ENCODE measurements around the gene MBOAT1. TPM values are rescaled to one million over a fixed set of nuclear protein-coding genes. Genes with fewer than 3 reads are reported as not detected.

MBOAT1 gene
- total RNA-seq, 2 donors from 2014 or later, result 4.6 to 10.1 TPM

- H3K36me3 ChIP-seq (replicated peaks in 1 of 2; ENCODE audit: insufficient read depth in 1 of 2, low read depth in 2 of 2), result no peaks in the 10 kb centered on the region
- H3K27ac ChIP-seq, result no peak overlapping the region
- no peaks in the 10 kb centered on the region for H3K9me3 ChIP-seq
- DNase-seq (no peak), ATAC-seq (no peak)
- H3K27me3 ChIP-seq, result no peaks in the 10 kb centered on the region
- no peak for TF ChIP-seq POLR2A (IDR thresholded peaks at IDR 0.05)
- TF ChIP-seq, protein P1, sequence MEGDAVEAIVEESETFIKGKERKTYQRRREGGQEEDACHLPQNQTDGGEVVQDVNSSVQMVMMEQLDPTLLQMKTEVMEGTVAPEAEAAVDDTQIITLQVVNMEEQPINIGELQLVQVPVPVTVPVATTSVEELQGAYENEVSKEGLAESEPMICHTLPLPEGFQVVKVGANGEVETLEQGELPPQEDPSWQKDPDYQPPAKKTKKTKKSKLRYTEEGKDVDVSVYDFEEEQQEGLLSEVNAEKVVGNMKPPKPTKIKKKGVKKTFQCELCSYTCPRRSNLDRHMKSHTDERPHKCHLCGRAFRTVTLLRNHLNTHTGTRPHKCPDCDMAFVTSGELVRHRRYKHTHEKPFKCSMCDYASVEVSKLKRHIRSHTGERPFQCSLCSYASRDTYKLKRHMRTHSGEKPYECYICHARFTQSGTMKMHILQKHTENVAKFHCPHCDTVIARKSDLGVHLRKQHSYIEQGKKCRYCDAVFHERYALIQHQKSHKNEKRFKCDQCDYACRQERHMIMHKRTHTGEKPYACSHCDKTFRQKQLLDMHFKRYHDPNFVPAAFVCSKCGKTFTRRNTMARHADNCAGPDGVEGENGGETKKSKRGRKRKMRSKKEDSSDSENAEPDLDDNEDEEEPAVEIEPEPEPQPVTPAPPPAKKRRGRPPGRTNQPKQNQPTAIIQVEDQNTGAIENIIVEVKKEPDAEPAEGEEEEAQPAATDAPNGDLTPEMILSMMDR (IDR thresholded peaks at IDR 0.05), result no peak
- intact Hi-C loops (cut with DNase I), result no loop called here
- WGBS, 2 donors, result 92 to 95% methylated on average over 4 of the region's 4 CpGs
- H3K4me3 ChIP-seq, result no peak overlapping the region
- H3K4me1 ChIP-seq, result no peaks in the 10 kb centered on the region
Measured at GRCh38 chr6:20170455-20171148, 41.7 kb downstream of the MBOAT1 start.

DNA sequence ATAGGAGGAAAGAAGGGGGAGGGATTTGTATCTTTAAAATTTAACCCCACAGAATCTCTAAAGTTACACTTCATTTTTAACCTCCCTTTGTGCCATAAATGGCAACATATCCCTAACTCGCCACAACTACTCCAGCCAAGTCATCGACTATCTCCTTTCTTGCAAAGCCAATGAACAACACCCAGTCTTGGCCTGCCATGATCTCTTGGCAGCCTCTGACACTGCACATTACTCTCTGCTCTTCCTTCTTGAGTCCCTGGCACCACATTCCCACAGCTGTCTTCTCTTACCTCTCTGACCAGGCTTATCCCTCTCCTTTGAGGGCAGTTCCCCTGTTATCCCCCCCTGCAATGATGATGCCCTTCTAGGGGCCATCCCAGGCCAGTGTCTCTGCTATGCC, 42.5 kb downstream of the MBOAT1 start:
- H3K9me3 ChIP-seq, result no peaks in the 10 kb centered on the region
- H3K27me3 ChIP-seq, result no peaks in the 10 kb centered on the region
- no peak overlapping the region for H3K4me3 ChIP-seq
- TF ChIP-seq, protein P1 (IDR thresholded peaks at IDR 0.05), result no peak
- no peak for TF ChIP-seq POLR2A (IDR thresholded peaks at IDR 0.05)
- H3K36me3 ChIP-seq (replicated peaks in 1 of 2; ENCODE audit: insufficient read depth in 1 of 2, low read depth in 2 of 2), result no peaks in the 10 kb centered on the region
- H3K27ac ChIP-seq, result no peak overlapping the region
- intact Hi-C loops (cut with DNase I), result no loop called here
- DNase-seq (no peak), ATAC-seq (no peak)
- 84 to 85% methylated on average over 2 of the region's 2 CpGs for WGBS, 2 donors
- H3K4me1 ChIP-seq, result no peaks in the 10 kb centered on the region

DNA sequence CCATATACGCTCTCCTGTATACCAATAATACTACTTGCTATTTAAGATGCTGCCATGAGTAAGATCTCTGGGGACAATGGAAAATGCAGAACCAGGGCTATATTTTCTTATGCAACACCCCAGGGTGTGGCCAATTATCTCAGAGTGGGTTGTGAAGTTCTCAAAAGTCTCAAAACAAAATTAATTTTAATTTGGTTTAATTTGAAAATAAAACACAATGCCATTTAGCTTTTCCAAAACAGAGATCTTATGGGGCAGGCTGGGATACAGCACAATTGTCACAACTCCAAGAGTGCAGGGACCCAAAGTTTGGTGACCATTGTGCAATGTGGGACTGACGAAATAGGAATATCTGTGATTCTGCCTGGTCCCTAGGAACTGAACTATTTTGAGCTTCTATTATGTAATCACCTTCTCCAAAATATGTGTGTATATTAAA, 43.1 kb downstream of the MBOAT1 start:
- no peaks in the 10 kb centered on the region for H3K36me3 ChIP-seq (replicated peaks in 1 of 2; ENCODE audit: insufficient read depth in 1 of 2, low read depth in 2 of 2)
- intact Hi-C loops (cut with DNase I), result no loop called here
- ATAC-seq, result no peak
- 80 to 88% methylated on average over 2 of the region's 2 CpGs for WGBS, 2 donors
- peak overlapping the region in 1 of 4 donors; percentile 13 for H3K27ac ChIP-seq
- no peaks in the 10 kb centered on the region for H3K9me3 ChIP-seq
- no peak overlapping the region for H3K4me3 ChIP-seq
- TF ChIP-seq, protein P1 (IDR thresholded peaks at IDR 0.05), result no peak
- TF ChIP-seq POLR2A (IDR thresholded peaks at IDR 0.05), result no peak
- no peaks in the 10 kb centered on the region for H3K4me1 ChIP-seq
- H3K27me3 ChIP-seq, result no peaks in the 10 kb centered on the region
- peak in 1 of 4 donors; percentile 16 for DNase-seq

- no peaks in the 10 kb centered on the region for H3K36me3 ChIP-seq (replicated peaks in 1 of 2; ENCODE audit: insufficient read depth in 1 of 2, low read depth in 2 of 2)
- ATAC-seq (no peak), DNase-seq (no peak)
- no peaks in the 10 kb centered on the region for H3K27me3 ChIP-seq
- no peak overlapping the region for H3K27ac ChIP-seq
- no peaks in the 10 kb centered on the region for H3K4me1 ChIP-seq
- no peak for TF ChIP-seq POLR2A (IDR thresholded peaks at IDR 0.05)
- TF ChIP-seq, protein P1 (IDR thresholded peaks at IDR 0.05), result no peak
- no peak overlapping the region for H3K4me3 ChIP-seq
- 55 to 58% methylated on average over 2 of the region's 2 CpGs for WGBS, 2 donors
- intact Hi-C loops (cut with DNase I), result no loop called here
- H3K9me3 ChIP-seq, result no peaks in the 10 kb centered on the region
Measured at GRCh38 chr6:20168690-20169089, 43.6 kb downstream of the MBOAT1 start.

DNA sequence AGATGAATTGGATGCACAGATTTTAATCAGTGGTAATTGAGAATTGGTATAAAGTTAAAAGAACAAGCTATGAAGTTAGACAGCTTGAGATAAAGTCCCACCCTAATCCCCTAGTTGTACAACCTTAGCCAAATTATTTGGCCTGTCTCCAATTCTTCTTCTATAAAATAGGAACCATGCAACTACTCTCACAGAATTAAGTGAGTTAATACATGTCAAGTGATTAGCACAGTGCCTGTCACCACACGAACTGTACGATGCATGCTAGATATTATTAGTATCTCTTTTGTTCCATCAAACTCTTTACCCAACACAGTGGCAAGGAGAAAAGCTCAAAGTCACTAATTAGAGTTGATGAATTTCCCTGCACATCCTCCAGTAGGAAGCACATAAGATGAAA, 44.7 kb downstream of the MBOAT1 start:
- WGBS, 2 donors, result 78 to 86% methylated on average over 2 of the region's 2 CpGs
- TF ChIP-seq, protein P1 (IDR thresholded peaks at IDR 0.05), result no peak
- no peak for TF ChIP-seq POLR2A (IDR thresholded peaks at IDR 0.05)
- H3K4me1 ChIP-seq, result no peaks in the 10 kb centered on the region
- no peaks in the 10 kb centered on the region for H3K27me3 ChIP-seq
- ATAC-seq (no peak), DNase-seq (no peak)
- H3K9me3 ChIP-seq, result no peaks in the 10 kb centered on the region
- H3K36me3 ChIP-seq (replicated peaks in 1 of 2; ENCODE audit: insufficient read depth in 1 of 2, low read depth in 2 of 2), result no peaks in the 10 kb centered on the region
- no peak overlapping the region for H3K27ac ChIP-seq
- no peak overlapping the region for H3K4me3 ChIP-seq
- intact Hi-C loops (cut with DNase I), result no loop called here
